NCI-H345 treated with DMSO at 0.1 percent for 48 hours (cell line): ENCODE results near the gene ZBTB7B.
A peak's percentile ranks its signal among the peaks of the same experiment; 100 is the strongest.
"Not testable (repeated sequence)": the region's sequence is repeated elsewhere in the genome, so short reads cannot be mapped to it uniquely, and the experiment has no call there.

Experiments
- DNase-seq: peaks from one replicate; lab custom pipeline; 2025; ENCODE audit not compliant: unreplicated experiment; lab: John Stamatoyannopoulos, UW

The ZBTB7B gene

GRCh38 chr1:154988058-154988954 is 14.3 kb upstream of the ZBTB7B start:
- DNase-seq: no peak

- no peak for DNase-seq
Observed at GRCh38 chr1:154989195-154989860, 13.3 kb upstream of the ZBTB7B start.

- DNase-seq: no peak
Observed at GRCh38 chr1:154990276-154990675, 12.3 kb upstream of the ZBTB7B start.

- no peak for DNase-seq
Observed at GRCh38 chr1:154992721-154993571, 9.7 kb upstream of the ZBTB7B start.

GRCh38 chr1:154993572-154994268 is 8.9 kb upstream of the ZBTB7B start, which contains the start of gene LENEP:
Gene LENEP, plus strand, starts transcription at chr1:154993586. Its CDS starts 22 bp downstream, at chr1:154993608.
- DNase-seq: no peak

- DNase-seq: no peak
Observed at GRCh38 chr1:154994269-154994587, 8.4 kb upstream of the ZBTB7B start.

GRCh38 chr1:154994591-154994990 is 8.0 kb upstream of the ZBTB7B start:
- DNase-seq: no peak

- DNase-seq: not testable (repeated sequence)
Observed at GRCh38 chr1:154995301-154995983, 7.2 kb upstream of the ZBTB7B start.

- no peak for DNase-seq
Observed at GRCh38 chr1:154996966-154997701, 5.5 kb upstream of the ZBTB7B start.

- DNase-seq: no peak
Observed at GRCh38 chr1:154998201-154998780, 4.3 kb upstream of the ZBTB7B start.

- peak; percentile 84 for DNase-seq
Observed at GRCh38 chr1:154998818-154999570, 3.6 kb upstream of the ZBTB7B start.

- peak; percentile 77 for DNase-seq
Observed at GRCh38 chr1:154999571-155000410, 2.8 kb upstream of the ZBTB7B start.

GRCh38 chr1:155000411-155000725 is 2.2 kb upstream of the ZBTB7B start:
- no peak for DNase-seq

- peak; percentile 95 for DNase-seq
Observed at GRCh38 chr1:155000726-155001424, 1.7 kb upstream of the ZBTB7B start.

GRCh38 chr1:155001425-155001674 is 1.3 kb upstream of the ZBTB7B start:
- DNase-seq: peak; percentile 93

GRCh38 chr1:155001675-155002463 is 733 bp upstream of the ZBTB7B start:
- peak; percentile 100 for DNase-seq
